T-helper 2 cell treated with Interferon-gamma antibody and Interleukin-4, amounts not matched to agents 100 ng/mL and 5 ng/mL, for 36 hours (primary cell): ENCODE results near the gene NEMP2. TPM values are rescaled to one million over a fixed set of nuclear protein-coding genes. Genes with fewer than 3 reads are reported as not detected.
"Not testable (repeated sequence)": the region's sequence is repeated elsewhere in the genome, so short reads cannot be mapped to it uniquely, and the experiment has no call there.

Experiments used
- intact Hi-C: fragments of 100-400 bp; cut with micrococcal nuclease; formaldehyde crosslinking; loops from one replicate; pipeline ENCODE4 v1.15.1; 2023
- total RNA-seq: library from RNA; stranded (reverse); gene quantifications from 2 replicates; pipeline ENCODE4 v1.2.3, GENCODE V29; 2022

The NEMP2 gene
- total RNA-seq, 1 donor from 2014 or later = 22.0 TPM

- intact Hi-C loops = no loop called here
These were observed 6.0 kb downstream of the NEMP2 start for GRCh38 chr2:190528521-190529001.

- intact Hi-C loops = no loop called here
These were observed 6.6 kb downstream of the NEMP2 start for GRCh38 chr2:190527918-190528317.

DNA sequence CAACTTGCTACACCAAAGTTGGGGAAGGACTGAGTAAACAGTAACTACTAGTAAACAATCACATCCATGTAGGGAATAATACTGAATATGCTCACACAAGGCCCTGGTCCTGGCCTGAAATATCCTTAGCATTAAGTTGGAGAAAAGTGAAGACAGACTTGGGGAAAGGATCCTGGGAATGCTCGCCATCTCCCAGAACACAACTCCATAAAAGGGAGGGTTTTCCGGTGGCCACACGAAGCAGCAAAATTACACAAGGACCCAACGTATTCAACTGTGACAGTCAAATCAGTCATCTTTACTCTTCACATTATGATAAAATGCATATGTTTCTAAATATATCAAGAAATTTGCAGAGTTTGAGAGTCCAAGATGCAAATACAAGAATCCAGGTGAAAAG lies 7.3 kb downstream of the NEMP2 start:
- intact Hi-C loops = no loop called here

DNA sequence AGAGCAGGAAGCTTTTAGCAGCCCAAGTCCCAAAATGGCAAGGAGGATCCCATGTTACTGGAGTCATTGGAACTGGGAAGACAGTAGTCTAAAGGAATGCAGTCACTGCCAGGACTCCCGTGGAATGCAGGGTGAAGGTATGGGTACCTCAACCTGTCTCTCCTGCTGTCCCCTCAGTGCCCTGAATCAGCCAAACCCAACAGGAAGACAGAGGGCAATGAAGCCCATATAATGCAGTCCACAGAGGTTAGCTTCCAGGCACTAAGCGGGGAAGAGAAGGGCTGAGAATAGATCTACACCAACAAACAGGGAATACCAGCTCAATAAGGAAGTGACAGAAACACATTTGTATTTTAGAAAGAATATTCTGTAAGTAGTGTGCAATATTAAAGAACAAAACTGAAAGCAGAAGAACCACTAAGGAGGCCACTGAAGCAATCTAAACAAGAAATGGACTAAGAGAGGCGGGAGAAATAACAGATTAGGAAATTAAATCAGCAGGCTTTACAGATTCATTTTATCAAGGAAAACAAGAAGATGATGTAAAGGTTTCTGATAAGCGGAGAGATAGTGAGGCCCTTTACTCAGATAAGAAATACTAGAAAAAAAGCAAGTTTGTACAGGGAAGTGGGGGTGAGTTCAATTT lies 8.3 kb downstream of the NEMP2 start:
- intact Hi-C loops = no loop called here

DNA sequence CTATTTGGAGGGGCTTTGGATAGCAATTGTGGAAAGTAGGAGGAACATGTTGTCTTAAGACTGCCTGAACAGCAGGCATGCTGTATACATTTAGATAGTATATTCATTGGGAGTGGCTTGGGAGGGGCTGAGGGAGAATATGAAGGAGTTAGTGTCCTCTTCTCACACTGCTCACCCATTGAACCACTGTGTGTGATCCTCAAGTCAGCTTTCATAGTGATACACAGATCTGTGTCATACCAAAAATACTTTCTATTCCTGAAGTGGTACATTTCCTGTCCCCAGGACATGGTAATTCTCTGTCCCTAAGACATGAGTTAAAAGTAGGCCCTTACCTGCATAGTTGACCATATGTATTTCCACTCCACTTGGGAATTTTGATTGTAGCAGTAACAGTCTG lies 9.6 kb downstream of the NEMP2 start:
- intact Hi-C loops = no loop called here

DNA sequence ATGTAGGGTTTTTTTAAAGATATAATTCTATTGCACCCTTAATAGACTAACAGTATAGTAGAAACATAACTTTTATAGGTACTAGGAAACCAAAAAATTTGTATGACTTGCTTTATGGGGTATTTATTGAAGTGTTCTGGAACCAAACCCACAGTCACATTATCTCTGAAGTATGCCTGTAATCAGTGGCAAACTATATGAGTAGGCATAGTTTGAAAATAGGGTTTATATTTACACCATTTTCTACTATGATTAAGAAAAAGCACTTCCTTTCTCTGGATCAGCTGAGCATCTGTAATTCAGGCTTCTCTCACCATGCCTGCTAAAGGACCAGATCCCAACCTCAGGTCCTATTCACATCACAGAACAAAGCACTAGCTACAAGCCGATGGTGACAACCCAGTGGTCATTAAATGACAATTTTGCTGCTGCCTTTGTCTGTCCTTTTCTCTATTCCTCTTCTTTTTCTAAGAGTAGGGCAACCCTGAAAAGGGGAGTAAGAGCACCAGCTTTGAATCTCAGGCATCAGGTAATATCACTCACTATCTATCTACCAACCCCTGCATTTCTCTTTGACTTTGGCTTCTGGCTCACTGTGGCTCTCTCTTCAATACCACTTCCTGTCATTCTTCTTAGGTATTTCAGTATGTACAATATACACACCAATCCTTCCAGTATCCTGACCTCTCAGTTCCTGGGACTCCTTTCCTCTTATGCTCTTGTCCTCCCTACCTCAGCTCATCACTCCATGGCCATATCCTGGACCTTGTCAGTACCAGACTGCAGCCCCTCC lies 14.4 kb downstream of the NEMP2 start:
- intact Hi-C loops = loop anchor here (5.0 kb wide), 1 partner anchor 162 kb away; no protein-coding TSS in a partner anchor

GRCh38 chr2:190517468-190517867 lies 17.1 kb downstream of the NEMP2 start:
- intact Hi-C loops = loop anchor here (5.0 kb wide), 1 partner anchor 165 kb away; no protein-coding TSS in a partner anchor

- intact Hi-C loops = loop anchor here (5.0 kb wide), 1 partner anchor 167 kb away; no protein-coding TSS in a partner anchor
These were observed 18.8 kb downstream of the NEMP2 start for GRCh38 chr2:190515687-190516086.

DNA sequence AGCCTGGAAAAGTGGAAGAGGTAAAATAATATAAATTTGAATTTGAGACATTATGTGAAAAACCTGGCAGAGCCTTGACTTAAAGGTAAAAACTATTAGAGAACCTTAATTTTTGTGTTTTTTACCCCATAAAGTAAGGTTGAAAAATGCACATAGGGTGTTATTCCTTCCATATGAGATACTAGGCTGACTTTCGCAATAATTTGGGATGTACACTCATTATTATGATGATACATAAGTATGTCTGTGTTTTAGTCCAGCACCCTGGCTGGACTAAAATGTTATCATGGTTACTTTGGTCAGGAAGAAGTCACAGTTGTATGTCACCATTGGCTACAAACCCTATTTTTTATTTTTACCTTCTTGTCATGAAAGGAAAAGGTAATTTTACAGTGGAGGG lies 19.8 kb downstream of the NEMP2 start:
- intact Hi-C loops = loop anchor here (5.0 kb wide), 1 partner anchor 168 kb away; no protein-coding TSS in a partner anchor

- intact Hi-C loops = no loop called here
These were observed 20.6 kb downstream of the NEMP2 start for GRCh38 chr2:190513877-190514276.

GRCh38 chr2:190512539-190513095 lies 21.9 kb downstream of the NEMP2 start:
- intact Hi-C loops = no loop called here

- intact Hi-C loops = no loop called here
These were observed 23.4 kb downstream of the NEMP2 start for GRCh38 chr2:190511104-190511503.

- intact Hi-C loops = not testable (repeated sequence)
These were observed 24.6 kb downstream of the NEMP2 start for GRCh38 chr2:190509895-190510294.

DNA sequence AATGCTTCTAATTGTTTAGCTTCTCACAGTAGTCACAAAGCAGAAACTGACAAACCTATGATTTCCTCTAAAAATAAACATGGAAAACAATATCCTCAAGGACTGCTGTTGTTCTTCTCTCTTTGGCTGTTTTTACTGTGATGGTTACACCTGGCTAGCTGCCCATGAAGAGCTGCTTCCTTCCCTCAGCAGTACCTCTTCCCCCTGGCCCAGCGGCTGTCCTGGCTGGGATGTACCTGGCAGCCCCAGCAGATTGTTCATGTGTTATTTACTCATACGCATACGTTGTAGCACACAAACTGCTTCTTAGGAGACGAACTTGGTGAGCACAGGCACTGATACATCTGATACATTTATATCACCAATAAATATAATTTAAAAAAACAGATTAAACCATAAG lies 27.4 kb downstream of the NEMP2 start:
- intact Hi-C loops = no loop called here

GRCh38 chr2:190506666-190507065 lies 27.9 kb downstream of the NEMP2 start:
- intact Hi-C loops = no loop called here

DNA sequence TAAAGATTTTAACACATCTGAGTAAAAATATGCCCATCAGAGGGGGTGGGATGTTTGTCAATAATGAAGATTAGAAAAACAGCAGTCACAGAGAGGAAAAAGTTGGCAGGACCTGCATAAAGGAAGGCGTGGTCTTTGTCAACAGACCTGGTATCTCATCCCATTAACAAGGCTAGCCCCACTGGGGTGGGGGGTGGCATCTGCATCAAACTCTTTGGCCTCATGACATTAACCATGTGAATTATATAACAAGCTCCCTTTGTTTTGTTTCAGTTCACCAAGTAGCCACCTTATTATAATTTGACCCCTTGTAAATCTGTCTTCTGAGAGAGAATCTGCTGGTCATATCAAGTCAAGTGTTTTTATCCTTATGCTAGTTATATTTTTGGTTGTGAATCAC lies 28.8 kb downstream of the NEMP2 start:
- intact Hi-C loops = no loop called here

GRCh38 chr2:190504912-190505311 lies 29.6 kb downstream of the NEMP2 start:
- intact Hi-C loops = no loop called here

DNA sequence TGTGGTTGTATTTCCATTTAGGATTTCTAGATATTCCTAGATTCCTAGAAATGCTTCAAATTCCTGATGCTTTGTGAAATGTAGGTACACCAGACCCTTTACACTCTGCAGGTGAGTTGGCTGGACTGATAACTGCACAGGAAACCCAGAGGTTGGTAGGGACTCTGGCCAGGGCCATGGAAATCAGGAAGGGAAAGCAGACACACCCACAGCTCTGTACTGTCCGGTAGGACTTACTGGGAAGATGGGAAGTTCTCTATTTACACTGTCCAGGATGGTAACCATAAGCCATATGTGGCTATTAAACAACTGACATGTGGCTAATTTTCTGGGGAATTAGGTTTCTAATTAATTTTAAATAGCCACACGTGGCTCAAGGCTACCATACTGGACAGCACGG lies 31.4 kb downstream of the NEMP2 start:
- intact Hi-C loops = no loop called here

DNA sequence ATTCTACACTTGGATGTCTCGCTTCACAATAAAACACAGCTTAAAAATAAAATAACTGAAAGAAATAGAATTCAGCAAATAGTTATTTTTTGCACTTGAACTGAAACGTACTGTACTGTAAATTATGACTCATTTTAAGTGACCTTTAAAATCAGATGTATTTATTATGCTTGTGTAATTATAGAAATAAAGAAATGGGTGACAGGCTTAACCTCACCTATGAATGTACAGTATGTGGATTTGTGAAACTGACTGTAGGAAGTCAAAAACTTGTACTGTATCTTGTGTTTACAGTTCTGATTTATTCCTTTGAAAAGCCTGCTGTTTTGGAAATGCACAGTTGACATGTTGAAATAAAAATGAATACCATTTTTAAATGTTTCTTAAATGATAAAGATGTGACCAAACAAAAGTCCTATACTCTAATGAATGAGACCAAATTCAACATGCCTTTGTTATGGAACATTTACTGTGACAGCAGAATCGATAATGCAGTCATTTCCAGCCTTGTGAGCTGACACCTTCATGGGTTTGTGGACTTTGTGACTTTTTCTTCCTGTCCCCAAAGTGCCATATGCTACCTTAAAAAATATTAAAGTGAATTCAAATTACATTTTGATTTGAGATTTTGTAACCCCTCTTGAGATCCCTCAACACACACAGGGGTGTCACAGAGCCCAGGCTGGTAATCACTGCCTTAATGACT lies 32.7 kb downstream of the NEMP2 start:
- intact Hi-C loops = no loop called here

- intact Hi-C loops = no loop called here
These were observed 33.3 kb downstream of the NEMP2 start for GRCh38 chr2:190501231-190501630.

GRCh38 chr2:190500054-190500502 lies 34.4 kb downstream of the NEMP2 start:
- intact Hi-C loops = no loop called here
